Vagina (tissue), 2 donors: ENCODE results near the gene FN1.

Source experiments
- POLR2A ChIP-seq, 2 donors: fragments of 450-650 bp; IDR thresholded peaks; one replicate each; pipeline ENCODE4 v1.6.1; 2017; ENCODE audit warnings: antibody characterized with exemption in 2 of 2, mild to moderate bottlenecking in 2 of 2, moderate library complexity in 2 of 2
- POLR2AphosphoS5 ChIP-seq, 2 donors: sonication (generic); formaldehyde crosslinking; IDR thresholded peaks; one replicate each; pipeline ENCODE4 v1.9.0; 2017; ENCODE audit warnings: antibody characterized with exemption in 2 of 2, mild to moderate bottlenecking in 2 of 2, low read depth in 1 of 2; ENCODE audit not compliant: insufficient read depth in 1 of 2
- TF ChIP-seq, protein P1 (sequence below), 3 experiments: fragments of 450-650 bp in 2 of 3; fragments of 200-600 bp in 1 of 3; sonication (generic) in 1 of 3; IDR thresholded peaks; one replicate each; pipeline ENCODE4 v1.5.1; 2017 to 2019; ENCODE audit warnings: antibody characterized with exemption in 3 of 3, mild to moderate bottlenecking in 2 of 3, moderate library complexity in 2 of 3

DNA sequence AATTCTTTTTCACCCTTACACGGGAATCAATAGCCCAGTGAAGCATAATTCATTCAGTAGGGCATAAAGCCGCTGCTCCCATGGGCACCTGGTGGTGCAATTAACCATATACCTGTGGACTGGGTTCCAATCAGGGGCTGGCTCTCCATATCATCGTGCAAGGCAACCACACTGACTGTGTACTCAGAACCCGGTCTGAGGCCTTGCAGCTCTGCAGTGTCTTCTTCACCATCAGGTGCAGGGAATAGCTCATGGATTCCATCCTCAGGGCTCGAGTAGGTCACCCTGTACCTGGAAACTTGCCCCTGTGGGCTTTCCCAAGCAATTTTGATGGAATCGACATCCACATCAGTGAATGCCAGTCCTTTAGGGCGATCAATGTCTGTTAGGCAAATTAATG, 55.2 kb downstream of the FN1 start:
- TF ChIP-seq, protein P1, sequence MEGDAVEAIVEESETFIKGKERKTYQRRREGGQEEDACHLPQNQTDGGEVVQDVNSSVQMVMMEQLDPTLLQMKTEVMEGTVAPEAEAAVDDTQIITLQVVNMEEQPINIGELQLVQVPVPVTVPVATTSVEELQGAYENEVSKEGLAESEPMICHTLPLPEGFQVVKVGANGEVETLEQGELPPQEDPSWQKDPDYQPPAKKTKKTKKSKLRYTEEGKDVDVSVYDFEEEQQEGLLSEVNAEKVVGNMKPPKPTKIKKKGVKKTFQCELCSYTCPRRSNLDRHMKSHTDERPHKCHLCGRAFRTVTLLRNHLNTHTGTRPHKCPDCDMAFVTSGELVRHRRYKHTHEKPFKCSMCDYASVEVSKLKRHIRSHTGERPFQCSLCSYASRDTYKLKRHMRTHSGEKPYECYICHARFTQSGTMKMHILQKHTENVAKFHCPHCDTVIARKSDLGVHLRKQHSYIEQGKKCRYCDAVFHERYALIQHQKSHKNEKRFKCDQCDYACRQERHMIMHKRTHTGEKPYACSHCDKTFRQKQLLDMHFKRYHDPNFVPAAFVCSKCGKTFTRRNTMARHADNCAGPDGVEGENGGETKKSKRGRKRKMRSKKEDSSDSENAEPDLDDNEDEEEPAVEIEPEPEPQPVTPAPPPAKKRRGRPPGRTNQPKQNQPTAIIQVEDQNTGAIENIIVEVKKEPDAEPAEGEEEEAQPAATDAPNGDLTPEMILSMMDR (IDR thresholded peaks at IDR 0.05) = no peak
- TF ChIP-seq POLR2AphosphoS5 (IDR thresholded peaks at IDR 0.05; ENCODE audit: insufficient read depth in 1 of 2, low read depth in 1 of 2) (no peak), POLR2A (IDR thresholded peaks at IDR 0.05) (no peak)
